ENCODE measurements around the gene GUCY1B1.
"Not testable (repeated sequence)": the region's sequence is repeated elsewhere in the genome, so short reads cannot be mapped to it uniquely, and the experiment has no call there.

Gene GUCY1B1

DNA sequence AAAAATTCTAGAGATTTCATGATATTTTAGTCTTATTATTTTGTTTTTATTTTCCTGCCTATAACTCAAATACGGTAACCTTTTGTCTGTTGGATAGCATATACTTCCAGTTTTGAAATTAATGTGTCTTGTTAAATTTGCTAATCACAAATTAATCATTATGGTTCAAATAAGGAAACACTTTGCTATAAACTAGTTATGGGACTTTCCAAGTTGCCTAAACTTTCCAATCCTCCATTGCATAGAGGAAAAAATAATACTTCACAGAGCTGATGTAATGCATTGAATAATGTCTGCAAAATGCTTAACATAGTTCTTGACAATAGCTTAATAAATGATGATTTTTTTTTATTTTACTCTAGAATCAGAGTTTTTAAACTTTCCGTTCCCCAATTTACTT, 4.7 kb downstream of the GUCY1B1 start:
- DNase-seq = no peak

DNA sequence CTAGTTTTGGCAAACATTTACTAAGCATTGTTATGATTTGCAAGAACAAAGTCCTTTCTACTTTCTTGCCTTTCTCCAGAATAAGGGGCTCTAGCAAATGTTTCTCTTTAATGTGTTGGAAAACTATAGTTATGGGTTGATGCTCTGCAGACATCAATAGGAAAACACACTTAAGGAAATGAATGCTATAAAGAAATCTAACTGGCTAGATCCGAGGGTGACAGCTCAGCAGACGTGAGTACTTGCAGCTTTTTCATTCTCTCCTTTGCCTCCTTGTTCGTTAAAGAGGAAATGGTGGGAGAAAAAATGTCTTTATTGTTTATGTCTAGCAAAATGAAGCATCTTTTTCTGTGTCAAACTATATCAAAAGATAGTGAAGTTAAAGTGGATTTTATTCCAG, 6.3 kb downstream of the GUCY1B1 start:
- DNase-seq = no peak

DNA sequence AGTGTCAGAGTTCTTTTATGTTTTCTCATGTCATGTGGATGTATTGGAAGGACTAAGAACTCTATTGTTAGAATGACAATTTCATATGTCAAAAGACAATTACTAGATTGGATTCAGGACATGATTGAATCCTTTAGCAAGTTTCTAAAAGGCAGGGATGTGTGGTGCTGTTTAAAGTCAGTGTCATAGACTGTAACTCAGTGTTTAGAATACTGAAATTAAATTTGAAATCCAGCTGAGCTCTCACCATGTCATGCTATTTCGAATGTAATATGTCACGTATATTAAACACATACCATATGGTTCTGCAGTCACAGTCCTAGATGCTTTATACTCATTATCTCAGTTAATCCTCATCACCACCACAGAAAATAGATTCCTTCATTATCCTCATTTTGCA, 7.8 kb downstream of the GUCY1B1 start:
- no peak for DNase-seq

DNA sequence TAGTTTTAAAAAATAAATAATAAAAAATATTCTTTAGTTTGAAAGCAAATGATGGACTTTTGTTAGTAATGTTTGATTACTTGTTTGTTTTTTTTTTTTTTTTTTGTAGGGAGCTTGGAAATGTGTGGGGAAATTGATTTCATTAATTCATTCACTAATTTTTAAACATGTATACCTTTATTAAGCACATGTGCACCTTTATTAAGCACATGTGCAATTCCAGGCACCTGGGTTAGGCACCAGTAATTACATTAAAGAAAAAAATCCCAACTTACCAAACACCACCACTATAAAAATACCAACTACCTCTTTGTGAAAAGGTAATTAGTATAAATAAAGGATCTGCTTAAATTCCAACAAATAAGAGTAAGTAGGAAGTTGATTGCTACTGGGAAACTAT, 9.5 kb downstream of the GUCY1B1 start:
- no peak for DNase-seq

DNA sequence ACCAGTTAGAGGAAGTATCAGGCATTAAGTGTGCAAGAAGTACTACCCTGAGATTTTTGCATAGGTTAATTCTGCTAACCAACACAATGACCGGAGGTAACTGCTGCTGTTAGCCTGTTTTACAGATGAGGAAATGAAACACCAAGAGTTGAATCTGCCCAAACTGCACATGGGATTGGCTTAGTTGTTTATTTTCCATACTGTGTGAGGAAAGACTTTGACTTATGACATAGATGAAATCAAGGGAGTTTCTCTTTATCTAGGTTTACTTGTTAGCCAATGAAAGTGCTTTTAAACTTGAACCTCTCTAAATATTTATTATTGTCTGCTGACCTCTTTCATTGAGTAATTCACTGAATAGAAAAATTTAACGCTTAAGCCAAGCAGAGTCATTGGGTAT, 10.3 kb downstream of the GUCY1B1 start:
- no peak for DNase-seq

DNA sequence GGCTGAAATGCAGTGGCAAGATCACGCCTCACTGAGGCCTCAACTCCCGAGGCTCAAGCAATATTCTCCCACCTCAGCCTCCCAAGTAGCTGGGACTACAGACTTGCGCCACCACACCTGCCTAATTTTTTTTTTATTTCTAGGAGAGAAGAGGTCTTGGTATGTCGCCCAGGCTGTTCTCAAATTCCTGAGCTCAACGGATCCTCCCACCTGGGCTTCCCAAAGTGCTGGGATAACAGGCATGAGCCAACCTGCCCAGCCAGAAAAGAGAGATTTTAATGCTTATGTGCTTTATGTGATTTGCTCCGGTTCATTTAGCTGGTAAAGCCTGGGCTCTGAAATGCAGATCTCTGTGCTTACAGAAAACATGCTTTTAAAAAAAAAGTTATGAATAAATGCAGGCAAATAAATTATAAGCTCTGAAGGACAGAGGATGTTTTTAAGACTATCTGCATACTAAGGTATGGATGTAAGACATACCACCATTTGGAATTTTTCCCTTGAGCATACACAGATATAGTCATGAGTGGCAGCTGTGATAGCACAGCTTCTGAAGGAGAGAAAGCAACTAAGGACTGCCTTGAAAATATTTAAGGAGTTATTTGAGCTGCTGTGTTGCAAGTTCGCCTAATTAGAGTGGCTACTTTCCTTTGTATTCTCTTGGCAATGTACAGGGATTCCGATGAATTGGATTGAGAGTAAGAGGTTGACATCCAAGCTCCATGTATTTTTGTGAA, 13.8 kb downstream of the GUCY1B1 start:
- DNase-seq = no peak

DNA sequence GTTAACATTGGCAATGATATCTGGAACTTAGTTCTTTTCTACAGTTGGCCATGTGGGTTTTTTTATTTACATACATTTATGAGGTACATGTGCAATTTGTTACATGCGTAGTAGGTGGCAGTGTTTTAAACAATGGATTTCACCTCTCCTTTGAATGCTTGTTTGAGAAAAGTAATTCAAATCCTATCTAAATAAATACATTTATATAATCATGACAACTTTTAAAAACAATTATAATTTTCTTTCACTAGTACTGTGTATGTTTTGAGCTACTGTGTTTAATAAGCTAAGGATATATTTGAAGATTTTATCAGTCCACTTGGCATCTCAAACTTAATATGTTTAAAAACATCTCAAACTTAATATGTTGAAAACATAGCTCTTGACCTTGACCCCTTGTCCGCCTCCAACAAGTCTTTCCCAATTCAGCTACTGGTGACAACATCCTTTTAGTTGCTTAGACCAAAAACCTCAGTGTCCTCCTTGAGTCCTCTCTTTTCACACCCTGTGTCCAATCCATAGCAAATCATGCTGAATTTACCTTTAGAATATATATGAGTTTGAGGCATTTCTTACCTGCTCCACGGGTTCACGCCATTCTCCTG, 14.5 kb downstream of the GUCY1B1 start:
- DNase-seq = no peak

DNA sequence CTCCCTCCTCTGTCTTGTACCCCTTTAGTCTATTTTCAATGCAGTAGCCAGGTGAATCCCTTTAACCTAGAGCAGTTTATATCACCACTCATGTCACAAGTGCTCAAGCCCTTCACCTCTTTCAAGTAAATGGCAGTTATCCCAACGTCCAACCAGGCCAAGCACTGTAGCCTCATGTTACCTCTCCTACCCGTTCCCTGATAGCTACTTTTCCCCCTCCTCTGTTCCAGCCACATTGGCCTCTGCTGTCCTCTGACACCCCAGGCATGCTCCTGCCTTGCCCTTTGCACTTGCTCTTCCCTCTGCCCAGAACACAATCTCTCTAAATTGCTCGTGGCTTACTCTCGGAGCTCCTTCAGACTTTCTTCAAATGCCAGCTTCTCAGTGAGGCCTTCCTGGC, 15.2 kb downstream of the GUCY1B1 start:
- DNase-seq = no peak

DNA sequence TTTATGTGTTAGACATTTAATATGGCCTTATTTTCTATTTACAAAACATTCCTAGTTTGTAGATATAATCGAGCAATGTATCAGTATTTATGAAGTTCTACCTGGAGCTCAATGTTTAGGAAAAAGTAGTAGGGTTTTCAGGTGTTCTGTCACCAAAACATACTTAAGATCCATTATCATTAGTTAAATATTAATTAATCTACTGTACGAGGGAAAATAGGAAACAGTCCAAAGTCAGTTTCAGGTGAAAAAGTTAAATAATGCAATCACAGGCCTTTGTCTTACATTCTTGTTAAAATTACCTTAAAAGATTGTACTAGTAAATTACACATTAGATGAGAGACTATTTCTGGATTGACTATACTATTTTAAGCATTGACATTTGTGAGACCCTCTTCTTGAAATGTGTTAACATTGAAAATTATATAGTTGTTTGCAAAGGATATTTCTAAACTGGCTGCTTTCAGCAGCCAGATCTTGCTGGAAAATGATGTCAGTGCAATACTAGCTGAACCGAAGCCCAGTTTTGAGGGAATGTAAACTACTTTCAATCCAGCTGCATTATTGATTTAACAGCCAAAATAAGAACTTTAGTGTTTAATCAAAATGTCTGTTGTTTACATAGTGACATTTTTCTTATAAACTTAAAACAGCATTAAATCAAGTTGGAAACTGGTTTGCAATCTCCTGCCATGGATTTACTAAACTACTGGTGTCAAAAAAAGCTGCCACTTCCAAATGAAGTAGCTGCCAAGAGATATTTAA, 19.3 kb downstream of the GUCY1B1 start:
- no peak for DNase-seq

DNA sequence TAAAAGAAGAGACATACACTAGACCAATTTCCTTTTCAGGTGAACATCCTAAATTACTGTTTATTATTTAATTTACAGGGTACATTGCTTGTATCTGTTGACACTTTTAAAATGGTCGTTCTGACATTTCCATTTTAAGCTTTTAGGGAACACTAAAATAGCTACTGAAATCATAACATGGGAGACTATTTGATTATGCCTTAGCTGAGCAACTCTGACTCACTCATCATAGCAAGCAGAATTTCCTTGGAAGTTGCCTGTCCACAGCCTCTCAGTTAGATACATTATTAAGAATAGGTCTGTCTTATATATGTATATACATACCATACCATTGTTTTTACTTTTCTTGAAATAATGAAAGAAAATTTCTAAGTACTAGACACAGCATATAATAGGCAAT, 22.0 kb downstream of the GUCY1B1 start:
- DNase-seq = no peak

DNA sequence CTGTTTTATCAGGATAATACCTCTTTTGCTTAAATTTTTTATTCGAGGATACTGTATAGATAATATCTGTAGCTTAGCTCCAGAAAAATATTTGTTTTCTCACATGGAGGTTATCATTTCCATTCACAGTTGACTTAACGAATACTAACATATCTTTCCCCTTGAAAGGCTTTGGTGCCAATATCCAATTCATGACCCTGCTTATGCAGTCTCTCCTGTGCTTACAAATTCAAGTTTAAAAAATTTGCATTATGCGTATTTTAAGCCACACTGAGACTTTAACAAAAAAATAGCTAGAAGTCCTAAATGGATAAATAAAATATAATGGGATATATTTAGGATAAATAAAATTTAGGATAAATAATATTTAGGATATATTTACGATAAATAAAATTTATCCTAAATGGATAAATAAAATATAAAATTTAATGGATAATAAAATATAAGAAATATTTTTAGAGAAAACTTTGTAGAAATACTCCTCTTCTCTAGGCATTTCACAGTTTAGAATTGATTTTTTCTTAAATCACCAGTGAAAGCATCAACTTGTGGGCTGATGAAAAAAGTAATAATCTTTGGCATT, 22.5 kb downstream of the GUCY1B1 start:
- DNase-seq = no peak

DNA sequence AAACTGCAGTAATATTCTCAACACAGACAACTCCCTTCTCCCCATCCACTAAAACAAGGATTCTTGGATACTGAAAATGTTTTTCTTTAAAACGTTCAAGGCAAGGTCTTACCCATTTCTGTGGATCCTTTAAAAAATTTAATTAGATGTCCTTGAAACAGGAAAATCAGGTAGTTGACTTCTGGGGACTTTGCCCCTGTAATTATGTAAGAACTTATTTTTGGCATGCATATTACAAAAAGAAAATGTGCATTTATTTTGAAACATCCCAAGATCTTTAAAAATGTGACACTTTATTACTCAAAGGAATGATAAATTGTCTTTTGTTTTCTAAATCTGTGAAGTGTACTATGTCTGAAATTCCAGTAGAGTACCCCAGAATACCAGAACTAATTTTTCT, 25.8 kb downstream of the GUCY1B1 start:
- DNase-seq = no peak

DNA sequence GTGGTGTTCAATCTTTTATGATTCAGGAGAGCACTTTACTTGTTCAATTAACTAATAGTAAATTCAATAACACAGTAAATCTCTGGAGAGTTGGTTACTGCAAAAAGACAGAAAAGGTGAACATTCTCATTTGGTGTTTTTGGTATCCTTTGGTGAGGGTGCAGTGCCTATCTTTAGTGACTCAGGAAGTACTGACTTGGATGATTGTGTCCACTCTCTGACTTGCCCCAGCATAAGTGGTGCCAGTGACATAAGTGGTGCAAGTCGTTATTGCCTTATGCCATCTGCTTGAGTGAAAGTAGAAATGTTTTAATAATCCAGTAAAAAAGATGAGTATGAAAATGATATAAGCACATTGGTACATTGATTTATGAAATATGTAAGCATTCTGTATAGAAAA, 27.0 kb downstream of the GUCY1B1 start:
- DNase-seq = no peak

DNA sequence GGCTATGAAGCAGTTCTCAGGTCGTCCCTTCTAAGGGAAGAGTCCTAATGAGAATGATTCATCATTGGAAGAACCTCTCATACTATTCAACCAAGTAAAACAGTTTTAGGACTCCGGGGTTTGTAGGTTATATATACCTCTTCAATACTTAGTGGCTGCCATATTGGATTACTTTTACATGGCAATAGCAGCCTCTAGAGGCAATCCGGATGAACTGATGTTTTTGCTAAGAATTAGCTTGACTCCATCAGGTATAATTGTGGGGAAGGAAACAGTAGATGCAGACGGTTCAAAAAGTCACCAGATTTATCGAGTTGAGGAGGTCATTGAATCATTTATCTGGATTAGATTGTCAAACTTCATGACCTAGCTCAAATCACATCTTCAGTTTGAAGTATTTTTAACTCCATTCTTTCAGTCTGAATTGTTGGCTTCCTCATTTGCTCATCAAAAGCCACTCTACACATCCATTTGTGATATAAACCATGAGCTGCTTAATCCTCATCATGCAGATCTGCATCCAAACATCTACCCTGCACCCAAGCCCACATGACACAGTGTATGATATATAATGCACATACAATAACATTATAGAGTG, 28.4 kb downstream of the GUCY1B1 start:
- no peak for DNase-seq

DNA sequence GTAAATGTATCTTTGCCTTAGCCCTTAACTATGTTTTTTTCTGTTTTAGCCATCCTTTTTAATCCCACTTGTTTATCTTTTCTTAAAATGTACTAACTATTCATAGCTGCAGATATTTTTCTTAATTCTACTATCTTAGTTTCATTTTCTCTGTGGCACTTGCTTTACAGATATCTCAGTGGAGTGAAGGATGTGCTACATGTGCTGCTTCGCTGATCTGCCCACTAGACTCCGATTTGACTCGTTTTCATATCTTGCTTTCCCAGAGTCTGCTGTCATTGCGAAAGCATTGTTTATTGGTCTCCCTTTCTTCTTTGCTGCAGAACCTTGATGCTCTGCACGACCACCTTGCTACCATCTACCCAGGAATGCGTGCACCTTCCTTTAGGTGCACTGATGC, 30.6 kb downstream of the GUCY1B1 start:
- DNase-seq = no peak

DNA sequence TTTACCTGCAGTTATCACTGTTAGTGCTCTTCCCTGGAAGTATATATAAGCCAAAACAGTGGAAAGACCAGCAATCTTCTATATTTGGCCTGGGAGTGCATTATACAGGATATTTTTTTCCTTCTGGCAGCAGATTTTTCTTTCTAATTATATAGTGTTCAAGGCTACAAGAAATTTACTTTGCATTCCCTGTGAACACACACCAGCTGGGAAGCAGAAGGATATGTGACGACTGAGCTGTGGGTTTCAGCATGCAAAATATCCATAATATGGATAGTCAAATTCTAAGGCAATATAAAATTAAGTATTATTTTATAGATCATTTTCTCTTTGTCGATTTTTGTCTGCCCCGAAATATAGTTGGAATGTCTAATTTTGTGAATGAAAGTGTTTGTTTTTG, 31.2 kb downstream of the GUCY1B1 start:
- no peak for DNase-seq

DNA sequence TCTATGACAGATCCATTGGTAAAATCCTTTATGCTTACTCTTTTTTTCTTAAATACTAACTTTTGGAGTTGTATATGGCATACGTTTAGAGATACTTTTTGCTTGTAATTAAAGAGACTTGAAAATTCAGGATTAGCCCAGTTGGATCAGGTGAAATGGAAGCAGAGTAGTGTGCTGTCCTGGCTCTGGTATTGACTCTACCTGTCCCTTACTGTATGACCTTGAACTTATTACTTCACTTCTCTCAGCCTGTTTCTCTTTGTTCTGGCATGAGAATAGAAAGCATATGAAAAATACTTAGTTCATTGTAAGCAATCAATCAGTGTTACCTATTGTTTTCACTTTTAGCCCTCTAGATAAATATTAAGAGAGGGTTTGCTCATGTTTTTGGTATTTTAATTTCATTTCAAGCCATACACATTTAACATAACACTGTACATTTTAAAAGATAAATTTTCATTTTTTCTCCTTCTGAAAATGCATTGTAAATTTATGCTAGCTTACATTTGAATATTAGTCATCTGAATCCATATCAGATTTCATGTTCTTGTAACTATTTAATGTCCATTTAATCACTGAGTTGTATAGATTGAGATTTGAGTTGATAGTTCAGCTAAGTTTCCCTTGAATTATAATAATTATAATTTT, 35.9 kb downstream of the GUCY1B1 start:
- no peak for DNase-seq

DNA sequence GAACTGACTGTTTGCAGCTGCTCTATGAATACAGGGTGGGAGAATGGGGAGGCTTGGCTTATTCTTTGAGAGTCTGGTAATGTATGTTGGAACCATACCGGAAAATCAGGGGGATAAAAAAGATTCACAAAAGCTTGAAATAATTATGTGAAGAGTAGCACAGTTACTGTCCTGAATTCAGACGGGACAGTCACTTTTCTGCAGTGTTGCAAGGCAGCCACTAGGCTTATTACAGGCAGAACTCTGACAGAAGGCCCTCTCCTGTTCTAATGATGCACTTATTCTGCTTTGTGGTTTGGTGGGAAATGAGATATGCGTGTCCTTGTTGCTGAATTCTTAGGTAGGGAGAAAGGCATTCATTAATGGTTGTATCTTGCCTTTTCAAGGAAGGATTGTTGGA, 37.2 kb downstream of the GUCY1B1 start:
- DNase-seq = no peak

DNA sequence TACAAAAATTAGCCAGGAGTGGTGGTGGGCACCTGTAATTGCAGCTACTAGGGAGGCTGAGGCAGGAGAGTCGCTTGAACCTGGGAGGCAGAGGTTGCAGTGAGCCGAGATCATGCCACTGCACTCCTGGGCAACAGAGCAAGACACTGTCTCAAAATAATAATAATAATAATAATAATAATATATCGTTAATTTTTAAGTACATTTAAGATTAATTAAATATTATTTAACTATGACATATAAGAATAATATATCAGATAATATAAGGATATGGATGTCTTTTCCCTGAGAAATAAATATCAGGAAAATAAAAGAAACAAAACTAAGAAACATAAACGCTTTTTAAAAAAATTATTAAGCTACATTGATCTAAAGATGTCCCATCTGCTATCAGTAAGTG, 38.8 kb downstream of the GUCY1B1 start:
- DNase-seq = not testable (repeated sequence)

DNA sequence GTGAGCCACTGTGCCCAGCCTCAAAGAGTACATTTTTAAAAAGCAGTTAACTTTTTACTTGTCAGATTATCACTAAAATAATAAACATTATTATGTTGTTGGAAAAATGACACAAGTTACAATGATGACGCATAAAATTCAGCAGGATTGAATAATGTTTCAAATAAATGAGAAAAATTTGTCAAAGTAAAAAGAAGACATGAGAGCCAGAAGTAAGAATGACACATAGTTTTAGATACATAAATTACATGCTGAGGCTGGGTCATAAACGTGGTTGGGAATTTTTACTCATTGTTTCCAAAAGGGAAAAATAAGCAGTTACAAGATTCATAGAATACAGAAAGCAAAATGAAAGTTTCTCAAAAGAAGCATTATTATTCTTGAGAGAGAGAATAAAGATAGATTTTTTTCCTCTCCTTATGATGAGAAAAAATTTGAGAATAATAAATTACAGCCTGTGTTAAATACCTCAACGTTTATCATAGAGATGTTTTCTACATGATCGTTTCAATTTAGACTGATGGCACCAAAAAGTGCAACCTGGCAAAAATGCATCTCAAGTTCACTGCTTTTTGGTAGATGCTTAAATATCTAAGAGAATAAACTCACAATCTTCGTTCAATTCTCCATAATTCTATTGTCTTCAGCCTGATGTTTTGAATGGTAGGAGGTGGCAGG, 40.4 kb downstream of the GUCY1B1 start:
- no peak for DNase-seq

DNA sequence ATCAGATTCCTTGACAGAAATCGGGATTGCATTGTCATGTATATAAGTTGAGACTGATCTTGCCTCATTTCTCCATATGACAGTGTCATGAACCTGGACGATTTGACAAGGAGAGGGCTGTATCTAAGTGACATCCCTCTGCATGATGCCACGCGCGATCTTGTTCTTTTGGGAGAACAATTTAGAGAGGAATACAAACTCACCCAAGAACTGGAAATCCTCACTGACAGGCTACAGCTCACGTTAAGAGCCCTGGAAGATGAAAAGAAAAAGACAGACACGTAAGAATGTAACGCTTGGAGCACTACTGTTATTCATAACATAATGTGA, 40.9 kb downstream of the GUCY1B1 start:
- no peak for DNase-seq

DNA sequence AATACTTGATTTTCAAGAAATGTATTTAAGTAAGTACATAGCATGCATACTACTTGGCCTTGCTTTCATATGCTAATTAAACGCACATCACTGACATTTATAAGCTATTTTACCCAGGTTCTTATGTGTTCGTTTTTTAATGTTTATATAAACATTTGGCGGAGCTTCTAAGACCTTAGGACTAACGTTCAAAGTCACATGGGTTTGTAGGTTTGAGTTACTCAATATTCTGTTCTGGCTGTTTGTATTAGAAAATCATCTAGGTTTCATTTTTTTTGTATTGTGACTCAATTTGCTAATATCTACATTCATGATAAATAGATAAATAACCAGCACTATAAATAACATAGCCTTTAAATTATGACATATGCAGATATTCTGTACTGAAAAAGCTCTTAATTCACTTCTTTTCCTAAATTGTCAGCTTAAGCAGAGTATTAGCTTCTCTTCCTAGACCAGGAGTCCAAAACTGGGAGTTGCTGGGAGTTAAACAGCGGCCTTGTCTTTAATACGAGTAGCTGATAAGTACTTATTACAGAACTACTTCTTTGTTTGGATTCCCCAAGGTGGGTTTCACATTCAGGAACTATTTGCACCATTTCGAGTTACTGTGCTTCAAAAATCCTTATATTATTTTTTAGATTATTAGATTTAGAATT, 42.0 kb downstream of the GUCY1B1 start:
- DNase-seq = no peak
